Choroid plexus epithelial cell (primary cell): ENCODE results near the gene NOP58.
"Not testable (repeated sequence)": the region's sequence is repeated elsewhere in the genome, so short reads cannot be mapped to it uniquely, and the experiment has no call there.

Experiments
- DNase-seq: peaks from one replicate; pipeline ENCODE4 v3.0.0-alpha.2; 2010; ENCODE audit warnings: low read depth
- H3K4me3 ChIP-seq: 2 replicates; pipeline ENCODE4 v1.5.1; 2011; ENCODE audit warnings: low read depth, mild to moderate bottlenecking, control low read depth, low read length, moderate library complexity
- TF ChIP-seq, protein P1 (sequence below): conservative IDR thresholded peaks from 2 replicates; pipeline ENCODE4 v1.5.1; 2011; ENCODE audit warnings: low read depth, mild to moderate bottlenecking, control low read depth, inconsistent platforms, low read length, moderate library complexity

Gene NOP58, protein sequence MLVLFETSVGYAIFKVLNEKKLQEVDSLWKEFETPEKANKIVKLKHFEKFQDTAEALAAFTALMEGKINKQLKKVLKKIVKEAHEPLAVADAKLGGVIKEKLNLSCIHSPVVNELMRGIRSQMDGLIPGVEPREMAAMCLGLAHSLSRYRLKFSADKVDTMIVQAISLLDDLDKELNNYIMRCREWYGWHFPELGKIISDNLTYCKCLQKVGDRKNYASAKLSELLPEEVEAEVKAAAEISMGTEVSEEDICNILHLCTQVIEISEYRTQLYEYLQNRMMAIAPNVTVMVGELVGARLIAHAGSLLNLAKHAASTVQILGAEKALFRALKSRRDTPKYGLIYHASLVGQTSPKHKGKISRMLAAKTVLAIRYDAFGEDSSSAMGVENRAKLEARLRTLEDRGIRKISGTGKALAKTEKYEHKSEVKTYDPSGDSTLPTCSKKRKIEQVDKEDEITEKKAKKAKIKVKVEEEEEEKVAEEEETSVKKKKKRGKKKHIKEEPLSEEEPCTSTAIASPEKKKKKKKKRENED

DNA sequence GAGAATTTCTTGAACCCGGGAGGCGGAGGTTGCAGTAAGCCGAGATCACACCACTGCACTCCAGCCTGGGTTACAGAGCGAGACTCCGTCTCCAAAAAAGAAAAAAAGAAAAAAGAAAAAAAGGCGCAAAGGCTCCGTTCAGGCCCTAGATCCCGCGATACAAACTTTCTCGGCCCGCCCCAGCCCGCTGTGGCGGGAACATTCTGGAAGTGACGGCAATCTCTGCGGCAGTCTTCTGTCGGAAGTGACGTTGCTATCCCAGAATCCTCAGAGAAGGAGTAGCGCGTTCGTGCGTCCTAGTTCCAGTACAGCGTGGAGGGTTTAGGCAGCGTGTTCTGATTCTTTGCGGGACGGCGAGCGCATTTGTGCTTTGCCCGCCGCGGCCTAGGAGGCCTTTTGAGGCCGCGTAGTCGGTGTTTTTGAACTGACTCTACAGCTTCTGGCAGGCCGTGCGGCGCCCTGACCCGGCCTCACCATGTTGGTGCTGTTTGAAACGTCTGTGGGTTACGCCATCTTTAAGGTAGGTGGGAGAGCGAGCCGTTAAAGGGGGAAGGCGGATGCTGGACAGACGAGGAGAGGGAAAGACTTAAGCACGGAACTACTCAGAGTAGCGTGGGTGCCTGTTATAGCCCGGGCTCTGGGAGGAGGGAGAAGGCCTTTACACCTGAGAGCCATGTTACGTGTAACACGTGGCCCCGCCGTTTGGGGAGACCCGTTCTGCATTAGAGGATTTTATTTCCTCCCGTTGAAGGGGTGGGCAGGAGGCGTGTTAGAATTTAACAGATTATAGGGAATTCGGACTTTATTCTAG, at the start of gene NOP58:
TSS of gene NOP58 (plus strand) at position 297 of the 811 bp plus-strand sequence. CDS start at position 476, 179 bp downstream.
- TF ChIP-seq, protein P1, sequence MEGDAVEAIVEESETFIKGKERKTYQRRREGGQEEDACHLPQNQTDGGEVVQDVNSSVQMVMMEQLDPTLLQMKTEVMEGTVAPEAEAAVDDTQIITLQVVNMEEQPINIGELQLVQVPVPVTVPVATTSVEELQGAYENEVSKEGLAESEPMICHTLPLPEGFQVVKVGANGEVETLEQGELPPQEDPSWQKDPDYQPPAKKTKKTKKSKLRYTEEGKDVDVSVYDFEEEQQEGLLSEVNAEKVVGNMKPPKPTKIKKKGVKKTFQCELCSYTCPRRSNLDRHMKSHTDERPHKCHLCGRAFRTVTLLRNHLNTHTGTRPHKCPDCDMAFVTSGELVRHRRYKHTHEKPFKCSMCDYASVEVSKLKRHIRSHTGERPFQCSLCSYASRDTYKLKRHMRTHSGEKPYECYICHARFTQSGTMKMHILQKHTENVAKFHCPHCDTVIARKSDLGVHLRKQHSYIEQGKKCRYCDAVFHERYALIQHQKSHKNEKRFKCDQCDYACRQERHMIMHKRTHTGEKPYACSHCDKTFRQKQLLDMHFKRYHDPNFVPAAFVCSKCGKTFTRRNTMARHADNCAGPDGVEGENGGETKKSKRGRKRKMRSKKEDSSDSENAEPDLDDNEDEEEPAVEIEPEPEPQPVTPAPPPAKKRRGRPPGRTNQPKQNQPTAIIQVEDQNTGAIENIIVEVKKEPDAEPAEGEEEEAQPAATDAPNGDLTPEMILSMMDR: no peak
- peak; percentile 96 for DNase-seq
- H3K4me3 ChIP-seq: peak within 1 kb of the TSS; percentile 89

DNA sequence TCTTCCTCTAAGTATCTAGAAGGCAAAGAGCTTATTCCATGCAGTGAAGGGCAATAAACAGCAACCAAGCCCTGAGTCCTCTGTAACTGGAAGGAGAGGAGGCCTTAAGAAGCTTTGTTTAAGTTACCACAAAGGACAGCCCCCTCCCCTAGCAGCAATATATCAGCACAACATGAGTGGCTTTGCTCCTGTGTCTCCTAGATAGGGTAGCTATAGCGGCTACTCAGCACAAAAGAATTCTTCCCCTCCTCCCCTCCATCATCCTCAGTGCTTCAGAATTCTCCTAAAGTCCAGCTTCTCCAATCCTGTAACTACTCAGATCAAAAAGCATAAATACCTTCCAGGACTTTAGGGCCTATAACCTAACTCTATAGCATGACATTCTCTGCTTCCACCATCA, 43.7 kb upstream of the NOP58 start:
- no peak overlapping the region for H3K4me3 ChIP-seq
- peak; percentile 36 for DNase-seq
- TF ChIP-seq, protein P1: no peak

GRCh38 chr2:202237787-202238233, 27.8 kb upstream of the NOP58 start:
- H3K4me3 ChIP-seq: peak overlapping the region; percentile 91
- peak; percentile 57 for DNase-seq
- TF ChIP-seq, protein P1: no peak

GRCh38 chr2:202238234-202239197, 27.0 kb upstream of the NOP58 start, which contains the start of gene SUMO1:
TSS of gene SUMO1 (minus strand) at chr2:202238597. CDS start at chr2:202238451, 146 bp downstream.
- TF ChIP-seq, protein P1: no peak
- peak; percentile 83 for DNase-seq
- peak within 1 kb of the TSS; percentile 91 for H3K4me3 ChIP-seq

GRCh38 chr2:202247710-202248109, 17.9 kb upstream of the NOP58 start:
- not testable (repeated sequence) for H3K4me3 ChIP-seq, DNase-seq

DNA sequence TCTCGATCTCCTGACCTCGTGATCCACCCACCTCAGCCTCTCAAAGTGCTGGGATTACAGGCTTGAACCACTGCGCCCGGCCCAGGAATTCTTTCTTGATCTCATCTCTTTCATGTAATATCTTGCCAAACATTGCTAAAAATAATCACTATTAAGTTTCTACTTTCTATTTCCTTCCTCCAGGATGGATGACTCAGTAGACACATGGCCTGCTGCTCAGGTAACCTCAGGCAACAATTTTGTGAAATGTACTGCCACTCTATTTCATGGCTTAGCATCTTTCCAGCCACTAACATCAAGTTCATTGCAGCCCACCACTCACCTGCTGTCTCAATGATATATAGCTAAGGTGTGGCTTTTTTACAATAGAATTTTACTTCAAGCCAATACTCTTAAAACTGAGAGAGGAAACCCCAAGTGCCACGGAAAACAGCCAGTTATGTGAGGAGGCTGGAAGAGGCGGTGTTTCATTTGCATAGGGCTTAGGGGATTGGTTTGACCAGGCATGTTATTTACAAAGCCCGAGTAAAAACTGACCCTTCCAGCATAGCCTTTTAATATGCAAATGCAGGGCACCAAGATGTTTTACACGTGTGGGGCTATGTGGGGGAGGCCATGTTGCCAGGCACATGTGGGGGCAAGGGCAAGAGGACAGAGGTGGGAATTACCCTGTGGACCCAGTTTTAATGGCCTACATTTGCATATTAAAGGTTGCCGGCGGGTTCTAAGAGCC, 15.9 kb upstream of the NOP58 start:
- peak; percentile 60 for DNase-seq
- TF ChIP-seq, protein P1: no peak
- H3K4me3 ChIP-seq: no peak overlapping the region
